Left kidney (tissue), 2 donors: ENCODE measurements around the gene TNXB. TPM values are rescaled to one million over a fixed set of nuclear protein-coding genes. Genes with fewer than 3 reads are reported as not detected.

ENCODE experiments used
- DNase-seq: peaks from one replicate; pipeline ENCODE4 v3.0.0-alpha.2; 2013
- polyA plus RNA-seq: library from polyadenylated mRNA; unstranded; fragments of 120-200 nt; gene quantifications from one replicate; pipeline ENCODE4 v1.2.1, GENCODE V29; 2013; ENCODE audit not compliant: insufficient read length

TNXB gene
- polyA plus RNA-seq, 1 donor: 4.7 TPM

- DNase-seq: no peak
Measured at GRCh38 chr6:32139590-32139989, 30.5 kb upstream of the TNXB start.

DNA sequence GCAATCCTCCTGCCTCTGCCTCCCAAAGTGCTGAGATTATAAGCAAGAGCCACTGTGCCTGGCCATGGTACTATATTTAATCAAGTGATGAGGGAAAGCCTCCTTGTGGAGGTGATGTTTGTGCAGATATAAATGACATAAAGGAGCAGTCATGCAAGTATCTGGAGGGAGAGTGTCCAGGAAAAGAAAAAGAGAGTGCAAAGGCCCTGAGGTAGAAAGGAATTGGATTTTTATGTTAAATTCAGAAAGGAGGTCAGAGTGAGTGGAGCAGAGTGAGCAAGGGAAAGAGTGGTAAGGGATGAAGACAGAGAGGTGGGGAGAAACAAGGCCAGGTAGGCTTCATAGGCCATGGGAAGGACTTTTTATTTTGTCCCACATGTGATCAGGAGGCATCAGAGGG is 28.3 kb upstream of the TNXB start:
- no peak for DNase-seq

- no peak for DNase-seq
Measured at GRCh38 chr6:32133786-32134185, 24.6 kb upstream of the TNXB start.

GRCh38 chr6:32132110-32132509 is 23.0 kb upstream of the TNXB start:
- DNase-seq: no peak

DNA sequence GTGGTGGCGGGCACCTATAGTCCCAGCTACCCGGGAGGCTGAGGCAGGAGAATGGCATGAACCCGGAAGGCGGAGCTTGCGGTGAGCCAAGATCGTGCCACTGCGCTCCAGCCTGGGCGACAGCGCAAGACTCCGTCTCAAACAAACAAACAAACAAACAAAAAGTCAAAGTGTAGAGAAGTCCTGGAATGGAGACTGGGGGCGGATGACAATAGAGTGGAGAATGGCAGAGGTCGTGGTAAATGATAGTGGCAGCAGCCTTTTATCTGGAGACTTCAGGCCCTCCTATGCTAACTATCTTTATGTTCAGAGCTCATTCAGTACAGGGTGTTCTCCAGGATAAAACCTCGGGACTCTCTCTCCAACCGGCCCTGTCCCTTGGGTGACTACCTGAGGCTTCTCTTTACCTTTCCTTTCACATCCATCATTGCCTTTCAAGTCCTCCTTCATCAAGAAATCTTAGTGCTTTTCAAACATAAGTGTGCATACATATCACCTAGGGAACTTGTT is 22.4 kb upstream of the TNXB start:
- no peak for DNase-seq

DNA sequence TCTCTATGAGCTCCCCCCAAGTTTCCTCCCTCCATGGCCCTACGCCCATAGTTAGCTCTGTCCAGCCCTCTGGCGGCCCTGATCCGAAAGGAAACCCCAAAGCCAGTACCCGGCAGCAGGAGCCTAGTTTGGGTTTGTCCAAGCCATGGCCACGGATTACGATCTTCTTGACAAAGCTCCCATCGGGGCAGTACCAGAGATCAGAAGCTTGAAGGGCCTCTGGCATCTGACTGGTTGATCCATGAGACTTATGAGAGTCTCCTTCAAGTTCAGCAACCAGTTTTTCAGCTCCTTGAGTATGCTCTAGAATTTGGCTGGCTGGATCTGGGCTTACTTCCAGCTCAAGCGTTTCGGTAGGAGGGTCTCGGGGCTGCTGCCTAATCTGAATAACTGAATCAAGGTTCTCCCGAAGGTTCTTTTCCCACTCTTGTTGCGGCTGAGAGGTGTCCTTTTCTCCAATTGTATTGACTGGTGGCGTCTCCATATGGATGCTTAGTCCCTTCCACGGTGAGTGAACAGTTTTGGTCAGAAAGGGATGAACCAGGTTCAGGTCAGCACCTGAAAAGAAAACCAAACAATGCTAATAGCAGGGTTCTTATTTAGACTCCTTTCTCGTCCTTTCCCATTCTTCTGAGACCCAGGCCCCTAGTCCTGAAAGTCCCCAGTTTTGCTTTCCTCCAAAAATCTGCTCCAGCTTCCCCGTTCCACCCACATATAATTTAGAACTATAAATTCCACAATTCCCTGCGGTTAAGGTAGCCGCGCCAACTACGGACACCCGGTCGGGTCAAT is 20.4 kb upstream of the TNXB start:
- DNase-seq: no peak

GRCh38 chr6:32128751-32129296 is 19.7 kb upstream of the TNXB start:
- DNase-seq: no peak

GRCh38 chr6:32127717-32128592 is 18.8 kb upstream of the TNXB start, which contains the start of gene ATF6B:
Gene ATF6B, minus strand, starts transcription at chr6:32128246. Its CDS starts 39 bp downstream, at chr6:32128207.
- peak; percentile 99 for DNase-seq

DNA sequence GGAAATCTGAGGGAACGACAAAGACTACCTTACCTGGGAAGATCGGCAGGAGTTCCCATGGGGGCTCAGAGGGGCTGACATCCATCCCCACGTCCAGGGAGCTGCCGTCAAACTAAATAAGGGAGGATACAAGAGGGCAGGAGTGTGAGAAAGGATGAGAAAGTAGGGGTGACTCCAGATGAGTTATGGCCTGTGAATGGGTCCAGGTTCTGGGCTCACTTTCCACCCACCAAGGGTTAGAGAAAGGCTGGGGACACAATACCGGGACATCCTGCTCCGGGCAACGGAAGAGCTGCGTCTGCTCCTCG is 18.2 kb upstream of the TNXB start:
- DNase-seq: no peak

GRCh38 chr6:32126880-32127279 is 17.7 kb upstream of the TNXB start:
- no peak for DNase-seq

- DNase-seq: no peak
Measured at GRCh38 chr6:32123681-32124080, 14.5 kb upstream of the TNXB start.

GRCh38 chr6:32120573-32121059 is 11.5 kb upstream of the TNXB start:
- no peak for DNase-seq

DNA sequence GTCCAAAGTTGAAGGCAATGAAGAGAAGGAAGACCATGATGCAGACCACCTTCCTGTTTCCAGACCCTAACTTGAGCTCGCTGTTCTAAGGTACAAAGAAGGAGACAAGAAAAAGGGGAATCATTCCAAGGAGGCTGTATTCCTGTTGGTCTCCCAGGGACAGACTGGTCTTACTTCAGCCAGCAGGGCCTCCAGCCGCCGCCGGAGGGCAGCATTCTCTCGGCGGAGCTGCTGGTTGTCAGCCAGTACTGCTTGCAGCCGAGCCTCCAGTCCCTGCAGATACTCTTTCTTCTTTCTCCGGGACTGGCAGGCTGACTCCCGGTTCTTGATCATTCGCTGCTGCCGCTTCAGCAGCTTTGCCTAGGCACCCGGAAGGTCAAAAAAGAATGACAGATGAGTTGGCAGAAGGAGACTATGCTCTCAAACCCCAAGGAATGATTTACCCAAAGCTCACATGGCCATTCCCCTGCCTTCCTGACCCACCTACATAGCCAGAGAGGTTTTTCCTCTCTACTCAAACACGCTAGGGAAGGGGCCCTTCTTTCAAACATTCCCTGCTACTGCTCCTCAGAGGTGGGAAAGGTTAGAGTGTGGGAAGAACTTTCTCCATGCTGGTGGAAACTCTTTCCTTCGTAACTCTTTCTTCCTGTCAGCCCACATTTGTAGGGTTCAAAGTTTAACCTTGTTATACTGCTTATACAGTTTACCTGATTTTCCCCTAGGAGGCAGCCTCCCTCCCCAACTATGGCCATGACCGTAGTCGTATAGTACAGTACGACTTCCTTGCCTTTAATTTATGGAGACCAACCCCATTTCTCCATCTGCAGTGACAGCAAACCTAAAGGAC is 9.9 kb upstream of the TNXB start:
- peak; percentile 79 for DNase-seq

GRCh38 chr6:32117461-32117860 is 8.3 kb upstream of the TNXB start:
- DNase-seq: no peak

- DNase-seq: no peak
Measured at GRCh38 chr6:32116674-32117073, 7.5 kb upstream of the TNXB start.

GRCh38 chr6:32115623-32116022 is 6.5 kb upstream of the TNXB start:
- no peak for DNase-seq

DNA sequence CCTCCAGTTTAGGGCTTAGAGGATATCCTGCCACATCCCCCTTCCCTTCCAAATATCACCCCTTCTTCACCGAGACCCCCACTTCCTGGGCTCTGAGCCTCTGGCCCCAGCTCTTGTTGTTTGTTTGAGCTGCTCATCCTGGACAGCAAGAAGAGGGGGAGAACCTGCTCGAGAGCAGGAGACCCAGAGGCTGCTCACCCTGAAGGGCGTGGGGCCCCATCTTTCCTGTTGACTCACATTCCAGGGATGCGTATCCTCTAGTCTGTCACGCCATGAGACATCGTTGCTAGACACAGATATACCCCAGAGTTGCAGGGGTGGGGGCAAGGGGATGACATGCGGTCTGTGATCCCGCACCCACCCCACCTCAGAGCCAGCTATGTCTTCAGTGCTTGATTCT is 5.7 kb upstream of the TNXB start:
- DNase-seq: no peak

GRCh38 chr6:32113386-32114352 is 4.5 kb upstream of the TNXB start:
- no peak for DNase-seq

DNA sequence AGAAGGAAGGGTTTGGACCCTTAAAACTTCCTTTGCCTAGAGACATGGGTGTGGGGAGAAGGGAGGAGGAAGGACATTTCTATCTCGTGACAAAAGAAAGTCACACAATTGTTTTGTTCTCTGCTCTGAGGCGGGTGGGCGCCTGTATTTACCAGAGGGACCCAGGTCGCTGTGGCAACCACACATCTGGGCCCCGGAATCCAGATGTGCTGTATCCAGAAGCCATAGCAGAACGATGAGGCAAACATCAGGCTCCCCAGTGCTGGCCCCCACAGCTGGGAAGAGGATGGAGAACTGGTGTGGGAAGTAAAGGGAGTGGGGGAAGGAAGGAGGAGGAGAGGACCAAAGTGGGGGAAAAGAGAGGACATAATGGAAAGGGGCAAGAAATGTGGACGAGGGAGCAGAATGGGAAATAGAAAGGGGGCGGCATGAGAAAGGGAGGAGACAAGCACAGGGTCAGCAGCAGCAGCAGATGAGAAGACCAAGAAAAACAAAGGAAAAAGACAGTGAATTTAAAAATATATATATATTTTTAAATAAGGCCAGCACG is 3.4 kb upstream of the TNXB start:
- no peak for DNase-seq

GRCh38 chr6:32111424-32112066 is 2.4 kb upstream of the TNXB start:
- no peak for DNase-seq
